ENCODE data around the gene DDX41. TPM values are rescaled to one million over a fixed set of nuclear protein-coding genes. Genes with fewer than 3 reads are reported as not detected.

The DDX41 gene
- total and polyA plus RNA-seq, 10 of the 15 experiments (the other 5 are each of a cell fraction or from before 2014, with no cell fraction given): 32.7 to 215 (median 93.6) TPM

DNA sequence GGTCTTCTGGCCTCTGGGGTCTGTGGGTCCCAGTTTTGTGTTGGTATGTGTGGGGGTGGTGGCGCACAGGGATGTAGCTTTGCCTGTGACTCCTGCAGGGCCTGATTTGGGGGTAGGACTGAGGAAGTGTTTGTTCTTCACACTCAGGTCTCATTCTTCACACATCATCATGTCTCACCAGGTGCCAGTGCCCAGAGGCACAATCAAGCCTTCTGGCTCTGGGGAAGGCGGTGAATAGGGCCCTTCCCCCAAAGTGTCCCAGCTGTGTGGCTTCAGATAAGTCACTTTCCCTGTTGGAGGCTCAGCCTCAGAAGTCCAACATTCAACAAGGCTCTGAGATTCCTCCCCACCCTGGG lies 48.5 kb downstream of the DDX41 start:
- H3K4me3 ChIP-seq: no peak overlapping the region
- no peak for FAIRE-seq
- POLR2A ChIA-PET: no interaction called here
- no TSS peak for BruUV-seq (replicated peaks)
- H3K79me2 ChIP-seq (ENCODE audit: control insufficient read depth, insufficient read depth, low read length): peaks cover 4% of the 10 kb centered on the region; the same call in 1 of the 2 replicates
- H3K27me3 ChIP-seq (replicated peaks in 1 of 2; ENCODE audit: control insufficient read depth in 2 of 2, insufficient read depth in 2 of 2, low read length in 1 of 2): no peaks in the 10 kb centered on the region
- TF ChIP-seq EGR1 (IDR thresholded peaks at IDR 0.05; ENCODE audit: borderline replicate concordance in 1 of 2, low read depth in 2 of 2, low read length in 2 of 2) (no peak), TAF1 (IDR thresholded peaks at IDR 0.05; ENCODE audit: borderline replicate concordance, low read depth, low read length) (no peak), TARDBP (IDR thresholded peaks at IDR 0.05; ENCODE audit: borderline replicate concordance) (no peak), ZNF217 (IDR thresholded peaks at IDR 0.05) (no peak), NBN (IDR thresholded peaks at IDR 0.05) (no peak)
- ATAC-seq: no peak
- intact Hi-C loops (cut with micrococcal nuclease; ENCODE audit: unreplicated experiment): no loop called here
- no peak for DNase-seq (ENCODE audit: low read depth, low spot score)
- in situ Hi-C loops (cut with MboI): no loop called here
- 19% methylated on average over 2 of the region's 2 CpGs for WGBS (ENCODE audit: insufficient coverage, insufficient replicate concordance, low lambda C conversion rate, missing lambda C conversion rate)
- no peak overlapping the region for H3K4me2 ChIP-seq (ENCODE audit: control insufficient read depth, insufficient read depth)
- H3K27ac ChIP-seq (ENCODE audit: control insufficient read depth, insufficient read depth): no peak overlapping the region
- RAD21 ChIA-PET (ENCODE audit: unreplicated experiment): no interaction called here
- H3K9me3 ChIP-seq (replicated peaks; ENCODE audit: control insufficient read depth, insufficient read depth, low read length): no peaks in the 10 kb centered on the region
- CTCF ChIA-PET: interaction anchor here (0.7 to 1.1 kb wide), 2 partner anchors 13 to 14 kb away, joined by 3 to 4 read pairs; no protein-coding TSS in a partner anchor
- no peaks in the 10 kb centered on the region for H4K20me1 ChIP-seq (ENCODE audit: control insufficient read depth, insufficient read depth)
- no peaks in the 10 kb centered on the region for H3K36me3 ChIP-seq (ENCODE audit: control insufficient read depth in 2 of 2, insufficient read depth in 2 of 2, low read length in 1 of 2)
- no peak overlapping the region for H3K9ac ChIP-seq (ENCODE audit: control insufficient read depth, insufficient read depth, low read length)
- peaks cover 3% of the 10 kb centered on the region; the same call in 1 of the 2 replicates for H3K4me1 ChIP-seq (ENCODE audit: control insufficient read depth, insufficient read depth, low read length)
- H2AFZ ChIP-seq (ENCODE audit: control insufficient read depth, low read depth, low read length): no peak overlapping the region
- SMC1A ChIA-PET (ENCODE audit: uncharacterized antibody, unreplicated experiment): interaction anchor here (1.0 to 1.1 kb wide), 2 partner anchors 9 to 11 kb away, joined by 4 read pairs; no protein-coding TSS in a partner anchor

DNA sequence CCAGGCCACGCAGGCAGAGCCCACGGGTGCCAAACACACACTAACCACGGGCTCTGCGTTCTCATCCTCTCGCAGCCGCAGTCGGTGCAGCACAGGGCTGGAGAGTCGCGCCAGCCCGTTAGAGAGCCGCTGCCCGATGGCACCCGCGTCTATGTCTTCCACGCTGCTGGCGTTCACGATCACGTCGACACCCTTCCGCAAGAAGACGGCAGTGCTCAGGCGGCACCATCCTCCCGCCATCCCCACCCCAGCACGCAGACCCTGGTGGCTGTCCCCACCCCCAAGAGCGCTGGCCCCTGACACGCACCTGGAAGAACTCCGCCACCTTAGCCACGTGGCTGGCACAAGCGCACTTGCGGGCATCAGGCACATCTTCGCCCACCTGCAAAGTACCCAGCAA lies 49.3 kb downstream of the DDX41 start:
- Histone ChIP-seq H3K79me2 (ENCODE audit: control insufficient read depth, insufficient read depth, low read length) (peaks cover 1% of the 10 kb centered on the region; the same call in 1 of the 2 replicates), H3K4me1 (ENCODE audit: control insufficient read depth, insufficient read depth, low read length) (peaks cover 3% of the 10 kb centered on the region), H2AFZ (ENCODE audit: control insufficient read depth, low read depth, low read length) (no peak overlapping the region), H3K9ac (ENCODE audit: control insufficient read depth, insufficient read depth, low read length) (no peak overlapping the region), H3K27me3 (replicated peaks in 1 of 2; ENCODE audit: control insufficient read depth in 2 of 2, insufficient read depth in 2 of 2, low read length in 1 of 2) (no peaks in the 10 kb centered on the region), H3K4me3 (no peak overlapping the region), H3K27ac (ENCODE audit: control insufficient read depth, insufficient read depth) (no peak overlapping the region), H3K9me3 (replicated peaks; ENCODE audit: control insufficient read depth, insufficient read depth, low read length) (no peaks in the 10 kb centered on the region), H3K36me3 (ENCODE audit: control insufficient read depth in 2 of 2, insufficient read depth in 2 of 2, low read length in 1 of 2) (no peaks in the 10 kb centered on the region), H3K4me2 (ENCODE audit: control insufficient read depth, insufficient read depth) (no peak overlapping the region), H4K20me1 (ENCODE audit: control insufficient read depth, insufficient read depth) (no peaks in the 10 kb centered on the region)
- RAD21 ChIA-PET (ENCODE audit: unreplicated experiment): no interaction called here
- 83% methylated on average over 27 of the region's 31 CpGs for WGBS (ENCODE audit: insufficient coverage, insufficient replicate concordance, low lambda C conversion rate, missing lambda C conversion rate)
- POLR2A ChIA-PET: interaction anchor here (1.1 kb wide), 1 partner anchor 13 kb away, joined by 3 read pairs; no protein-coding TSS in a partner anchor
- CTCF ChIA-PET: no interaction called here
- intact Hi-C loops (cut with micrococcal nuclease; ENCODE audit: unreplicated experiment) (no loop called here), in situ Hi-C loops (cut with MboI) (no loop called here)
- TF ChIP-seq FOXK2 (IDR thresholded peaks at IDR 0.05): no peak
- FAIRE-seq (no peak), ATAC-seq (no peak), DNase-seq (ENCODE audit: low read depth, low spot score) (no peak)
- SMC1A ChIA-PET (ENCODE audit: uncharacterized antibody, unreplicated experiment): interaction anchor here (1.0 kb wide), 1 partner anchor 10 kb away, joined by 4 read pairs; no protein-coding TSS in a partner anchor
- no TSS peak for BruUV-seq (replicated peaks)

All from GM12878 (cell line).